NB4 (cell line): Measurements from ENCODE around the gene STOX2.

ENCODE experiments used
- CTCF ChIP-seq: IDR thresholded peaks from one replicate; pipeline ENCODE4 v1.5.1; 2012; ENCODE audit warnings: low read depth, low read length
- MAX ChIP-seq: IDR thresholded peaks from 2 replicates; pipeline ENCODE4 v1.6.1; 2011; ENCODE audit warnings: low read depth, low read length
- POLR2A ChIP-seq: IDR thresholded peaks from 2 replicates; pipeline ENCODE4 v1.6.1; 2011; ENCODE audit warnings: mild to moderate bottlenecking; ENCODE audit not compliant: insufficient read length; ENCODE audit errors: extremely low read depth

GRCh38 chr4:183889190-183889589 lies 15.9 kb upstream of the STOX2 start:
- TF ChIP-seq CTCF, result no peak
- no peak for TF ChIP-seq POLR2A
- TF ChIP-seq MAX, result no peak
